Myocyte (in vitro differentiated cells): ENCODE data around the gene TUBB6. TPM values are rescaled to one million over a fixed set of nuclear protein-coding genes. Genes with fewer than 3 reads are reported as not detected.

ENCODE experiments used
- DNase-seq: peaks from one replicate; pipeline ENCODE4 v3.0.0-alpha.2; 2012; ENCODE audit warnings: low read depth
- polyA plus RNA-seq: library from polyadenylated mRNA; unstranded; fragments of >200 nt; gene quantifications from one replicate; pipeline ENCODE4 v1.2.1, GENCODE V29; 2012; ENCODE audit warnings: missing spikeins
- total RNA-seq: library from RNA; depleted of rRNA; stranded (reverse); fragments of >200 nt; gene quantifications from 2 replicates; pipeline ENCODE4 v1.2.3, GENCODE V29; 2014

TUBB6 gene
- 1,598 and 1,800 TPM in 2 replicates for total RNA-seq
- 1,133 TPM for polyA plus RNA-seq

- DNase-seq, result peak; percentile 85
Measured at GRCh38 chr18:12307701-12308385, at the start of gene TUBB6. TUBB6 (plus strand) TSS chr18:12308241; CDS start chr18:12308293, 52 bp downstream.

- DNase-seq, result no peak
Measured at GRCh38 chr18:12258719-12259705, 49.0 kb upstream of the TUBB6 start.

- no peak for DNase-seq
Measured at GRCh38 chr18:12262748-12263147, 45.3 kb upstream of the TUBB6 start.

- no peak for DNase-seq
Measured at GRCh38 chr18:12264864-12265263, 43.2 kb upstream of the TUBB6 start.

GRCh38 chr18:12271376-12272235 is 36.4 kb upstream of the TUBB6 start:
- DNase-seq, result peak; percentile 90

- no peak for DNase-seq
Measured at GRCh38 chr18:12274793-12275192, 33.2 kb upstream of the TUBB6 start.

GRCh38 chr18:12276736-12277554 is 31.1 kb upstream of the TUBB6 start:
- DNase-seq, result no peak

GRCh38 chr18:12278215-12278671 is 29.8 kb upstream of the TUBB6 start:
- DNase-seq, result no peak

GRCh38 chr18:12278741-12279682 is 29.0 kb upstream of the TUBB6 start:
- peak; percentile 99 for DNase-seq

- DNase-seq, result no peak
Measured at GRCh38 chr18:12279781-12280531, 28.1 kb upstream of the TUBB6 start.

- no peak for DNase-seq
Measured at GRCh38 chr18:12281861-12282260, 26.2 kb upstream of the TUBB6 start.

GRCh38 chr18:12282442-12283039 is 25.5 kb upstream of the TUBB6 start:
- DNase-seq, result peak; percentile 91

- DNase-seq, result peak; percentile 93
Measured at GRCh38 chr18:12283256-12283655, 24.8 kb upstream of the TUBB6 start.

GRCh38 chr18:12283666-12284065 is 24.4 kb upstream of the TUBB6 start:
- DNase-seq, result no peak

GRCh38 chr18:12287131-12287681 is 20.8 kb upstream of the TUBB6 start:
- peak; percentile 77 for DNase-seq

GRCh38 chr18:12287684-12288402 is 20.2 kb upstream of the TUBB6 start:
- peak; percentile 99 for DNase-seq

- DNase-seq, result no peak
Measured at GRCh38 chr18:12288403-12288755, 19.7 kb upstream of the TUBB6 start.
